HG03571 (cell line): Measurements from ENCODE around the gene FANCF.
"Not testable (repeated sequence)": the region's sequence is repeated elsewhere in the genome, so short reads cannot be mapped to it uniquely, and the experiment has no call there.

Experiments used
- ATAC-seq: cut with Tn5 transposase; IDR thresholded peaks from one replicate; pipeline ENCODE4 v1.9.1; 2021; ENCODE audit not compliant: unreplicated experiment

The FANCF gene

GRCh38 chr11:22625448-22626287, at the start of gene FANCF:
FANCF (minus strand) TSS chr11:22625823; CDS start chr11:22625810, 13 bp downstream.
- ATAC-seq, result peak; percentile 97

GRCh38 chr11:22674470-22675439, 49.1 kb upstream of the FANCF start:
- no peak for ATAC-seq

- ATAC-seq, result no peak
These were observed 46.1 kb upstream of the FANCF start for GRCh38 chr11:22671751-22672150.

GRCh38 chr11:22670830-22671229, 45.2 kb upstream of the FANCF start:
- ATAC-seq, result peak; percentile 33

GRCh38 chr11:22669368-22669767, 43.7 kb upstream of the FANCF start:
- no peak for ATAC-seq

- ATAC-seq, result peak; percentile 33
These were observed 42.6 kb upstream of the FANCF start for GRCh38 chr11:22668005-22668796.

- ATAC-seq, result peak; percentile 36
These were observed 41.2 kb upstream of the FANCF start for GRCh38 chr11:22666688-22667439.

- no peak for ATAC-seq
These were observed 40.7 kb upstream of the FANCF start, which contains the start of gene GAS2 for GRCh38 chr11:22666325-22666687. GAS2 (plus strand) TSS chr11:22666611; CDS start chr11:22674870, 8,259 bp downstream.

- no peak for ATAC-seq
These were observed 34.2 kb upstream of the FANCF start for GRCh38 chr11:22659783-22660182.

- ATAC-seq, result peak; percentile 98
These were observed 31.6 kb upstream of the FANCF start for GRCh38 chr11:22657101-22657694.

- no peak for ATAC-seq
These were observed 30.5 kb upstream of the FANCF start for GRCh38 chr11:22656130-22656529.

- ATAC-seq, result not testable (repeated sequence)
These were observed 26.7 kb upstream of the FANCF start for GRCh38 chr11:22652346-22652745.

GRCh38 chr11:22641559-22641958, 15.9 kb upstream of the FANCF start:
- no peak for ATAC-seq

- ATAC-seq, result no peak
These were observed 15.2 kb upstream of the FANCF start for GRCh38 chr11:22640862-22641261.

GRCh38 chr11:22635689-22636088, 10.1 kb upstream of the FANCF start:
- no peak for ATAC-seq

- ATAC-seq, result no peak
These were observed 9.4 kb upstream of the FANCF start for GRCh38 chr11:22634897-22635629.

- ATAC-seq, result no peak
These were observed 7.8 kb upstream of the FANCF start for GRCh38 chr11:22633354-22633902.

- no peak for ATAC-seq
These were observed 1.8 kb upstream of the FANCF start for GRCh38 chr11:22627421-22627820.
